Left lung (tissue), 10 donors: ENCODE measurements around the gene ANK2. TPM values are rescaled to one million over a fixed set of nuclear protein-coding genes. Genes with fewer than 3 reads are reported as not detected.

Source experiments
- ATAC-seq: fragments of 200-7000 bp; cut with Tn5 transposase; one replicate; pipeline ENCODE4 v1.9.1; 2020; ENCODE audit warnings: moderate library complexity
- DNase-seq, 4 donors: peaks; one replicate each; pipeline ENCODE4 v3.0.0-alpha.2; 2013 to 2020
- H3K27ac ChIP-seq, 2 donors: fragments of 200-600 bp; sonication (generic) in 1 of 2; one replicate each; pipeline versions ENCODE4 v1.5.0 to v1.8.0; 2020 to 2021
- H3K27me3 ChIP-seq, 2 donors: fragments of 200-600 bp; sonication (generic) in 1 of 2; one replicate each; pipeline versions ENCODE4 v1.5.0 to v1.8.0; 2020 to 2021
- H3K36me3 ChIP-seq, 2 donors: fragments of 200-600 bp; sonication (generic) in 1 of 2; one replicate each; pipeline versions ENCODE4 v1.5.0 to v1.8.0; 2020 to 2021
- H3K4me1 ChIP-seq, 2 donors: fragments of 200-600 bp; one replicate each; pipeline ENCODE4 v1.8.0; 2021
- H3K4me3 ChIP-seq, 2 donors: fragments of 200-600 bp; sonication (generic) in 1 of 2; one replicate each; pipeline versions ENCODE4 v1.5.0 to v1.8.0; 2020 to 2021; ENCODE audit warnings: mild to moderate bottlenecking in 1 of 2
- H3K9me3 ChIP-seq, 2 donors: fragments of 200-600 bp; sonication (generic) in 1 of 2; one replicate each; pipeline versions ENCODE4 v1.5.0 to v1.8.0; 2020 to 2021
- intact Hi-C, 2 donors: fragments of 100-400 bp; cut with DNase I; formaldehyde crosslinking; loops; one replicate each; pipeline versions ENCODE4 v1.11.2 to v1.14.2; 2022
- polyA plus RNA-seq, 6 donors: library from polyadenylated mRNA; unstranded; fragments of 120-200 nt; gene quantifications; one replicate each; pipeline ENCODE4 v1.2.1, GENCODE V29; 2013; ENCODE audit not compliant: insufficient read length in 6 of 6
- total RNA-seq, 2 donors: library from RNA; stranded (reverse); fragmentation: NEBNext Ultra II Directional; extraction: Animal tissue kit (Norgen Biotek cat#: 25700); gene quantifications; one replicate each; pipeline ENCODE4 v1.2.1, GENCODE V29; 2021
- TF ChIP-seq, protein P1 (sequence below), 2 donors: fragments of 200-600 bp; sonication (generic) in 1 of 2; IDR thresholded peaks; one replicate each; pipeline versions ENCODE4 v1.5.0 to v1.8.0; 2021; ENCODE audit warnings: antibody characterized with exemption in 2 of 2
- donor health status: DM: no; HTN: yes; CAD: no.
- donor health status: DM: no; HTN: no; CAD: no.

The ANK2 gene
- total and polyA plus RNA-seq, 8 donors, result 18.2 to 33.2 (median 28.8) TPM

DNA sequence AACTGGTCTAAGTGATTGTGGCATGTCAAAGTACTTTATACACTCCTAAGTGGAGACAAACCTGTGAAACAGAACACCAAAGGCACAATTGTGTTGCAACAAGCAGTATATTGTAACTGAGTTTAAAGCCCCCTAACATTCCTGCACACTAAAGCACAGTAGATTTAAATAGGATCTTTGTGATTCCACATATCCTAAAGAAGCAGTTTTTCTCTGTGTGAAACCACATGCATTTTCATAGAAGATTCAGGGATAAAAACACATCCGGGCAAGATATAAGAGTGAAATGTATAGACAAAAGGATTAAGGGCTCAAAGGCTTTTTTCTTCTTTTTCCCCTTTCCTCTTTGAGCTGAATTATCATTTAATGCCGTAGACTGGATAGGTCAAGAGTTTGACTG is 82.2 kb downstream of the ANK2 start:
- no peaks in the 10 kb centered on the region for H3K36me3 ChIP-seq
- no peaks in the 10 kb centered on the region for H3K4me1 ChIP-seq
- H3K9me3 ChIP-seq, result no peaks in the 10 kb centered on the region
- no peak for DNase-seq
- intact Hi-C loops, result no loop called here
- TF ChIP-seq, protein P1, sequence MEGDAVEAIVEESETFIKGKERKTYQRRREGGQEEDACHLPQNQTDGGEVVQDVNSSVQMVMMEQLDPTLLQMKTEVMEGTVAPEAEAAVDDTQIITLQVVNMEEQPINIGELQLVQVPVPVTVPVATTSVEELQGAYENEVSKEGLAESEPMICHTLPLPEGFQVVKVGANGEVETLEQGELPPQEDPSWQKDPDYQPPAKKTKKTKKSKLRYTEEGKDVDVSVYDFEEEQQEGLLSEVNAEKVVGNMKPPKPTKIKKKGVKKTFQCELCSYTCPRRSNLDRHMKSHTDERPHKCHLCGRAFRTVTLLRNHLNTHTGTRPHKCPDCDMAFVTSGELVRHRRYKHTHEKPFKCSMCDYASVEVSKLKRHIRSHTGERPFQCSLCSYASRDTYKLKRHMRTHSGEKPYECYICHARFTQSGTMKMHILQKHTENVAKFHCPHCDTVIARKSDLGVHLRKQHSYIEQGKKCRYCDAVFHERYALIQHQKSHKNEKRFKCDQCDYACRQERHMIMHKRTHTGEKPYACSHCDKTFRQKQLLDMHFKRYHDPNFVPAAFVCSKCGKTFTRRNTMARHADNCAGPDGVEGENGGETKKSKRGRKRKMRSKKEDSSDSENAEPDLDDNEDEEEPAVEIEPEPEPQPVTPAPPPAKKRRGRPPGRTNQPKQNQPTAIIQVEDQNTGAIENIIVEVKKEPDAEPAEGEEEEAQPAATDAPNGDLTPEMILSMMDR (IDR thresholded peaks at IDR 0.05), result no peak
- ATAC-seq, result no peak
- no peak overlapping the region for H3K4me3 ChIP-seq
- H3K27me3 ChIP-seq, result no peaks in the 10 kb centered on the region
- no peak overlapping the region for H3K27ac ChIP-seq

DNA sequence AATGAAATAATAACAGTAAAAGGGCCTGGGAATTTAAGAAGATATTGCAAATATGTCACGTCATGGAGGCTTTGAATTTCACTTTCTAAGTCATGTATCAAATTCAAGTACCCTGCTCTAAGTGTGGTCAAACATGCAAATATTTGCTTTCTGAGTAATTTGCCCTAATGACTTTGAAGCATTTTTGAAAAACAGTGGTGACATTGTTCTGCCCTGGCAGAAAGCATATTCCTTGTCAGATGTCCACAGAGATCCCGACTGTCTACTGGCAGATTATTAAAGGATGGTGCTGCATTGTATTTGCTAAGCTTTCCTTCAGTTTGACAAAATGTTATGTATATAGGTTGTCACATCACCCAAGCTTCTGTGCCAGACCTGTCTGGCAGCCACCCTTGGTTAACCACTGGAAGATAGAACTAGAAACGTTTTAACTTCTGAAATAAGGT is 92.5 kb downstream of the ANK2 start:
- Histone ChIP-seq H3K9me3 (no peaks in the 10 kb centered on the region), H3K4me3 (no peak overlapping the region), H3K36me3 (no peaks in the 10 kb centered on the region), H3K27me3 (no peaks in the 10 kb centered on the region), H3K27ac (no peak overlapping the region), H3K4me1 (peaks cover 0 to 8% of the 10 kb centered on the region in 2 donors)
- ATAC-seq (peak; percentile 89), DNase-seq (peak in 2 of 4 donors; percentile 19 to 48)
- intact Hi-C loops, result no loop called here
- TF ChIP-seq, protein P1 (IDR thresholded peaks at IDR 0.05), result no peak

DNA sequence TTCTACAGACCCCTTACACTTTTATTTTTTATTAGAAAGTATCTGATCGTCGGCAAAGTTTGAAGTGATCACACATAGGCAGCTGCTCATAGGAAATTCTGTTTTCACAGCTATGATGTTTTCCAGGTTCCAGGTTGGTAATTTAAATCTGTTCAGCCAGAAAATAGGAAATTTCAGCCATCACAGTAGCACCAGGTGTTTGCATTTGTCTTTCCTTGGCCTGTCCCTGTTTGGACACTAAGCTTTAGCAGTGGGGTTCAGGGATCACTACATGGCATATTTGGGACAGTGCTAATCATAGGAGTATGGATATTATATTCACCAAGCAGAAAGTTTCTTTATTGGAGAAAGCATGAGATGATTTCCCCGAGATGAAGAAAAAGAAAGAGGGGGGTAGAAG is 92.9 kb downstream of the ANK2 start:
- H3K36me3 ChIP-seq, result no peaks in the 10 kb centered on the region
- peaks cover 0 to 11% of the 10 kb centered on the region in 2 donors for H3K4me1 ChIP-seq
- TF ChIP-seq, protein P1 (IDR thresholded peaks at IDR 0.05), result no peak
- H3K4me3 ChIP-seq, result no peak overlapping the region
- no peaks in the 10 kb centered on the region for H3K9me3 ChIP-seq
- no peak overlapping the region for H3K27ac ChIP-seq
- no peaks in the 10 kb centered on the region for H3K27me3 ChIP-seq
- intact Hi-C loops, result no loop called here
- ATAC-seq, result no peak
- DNase-seq, result no peak

DNA sequence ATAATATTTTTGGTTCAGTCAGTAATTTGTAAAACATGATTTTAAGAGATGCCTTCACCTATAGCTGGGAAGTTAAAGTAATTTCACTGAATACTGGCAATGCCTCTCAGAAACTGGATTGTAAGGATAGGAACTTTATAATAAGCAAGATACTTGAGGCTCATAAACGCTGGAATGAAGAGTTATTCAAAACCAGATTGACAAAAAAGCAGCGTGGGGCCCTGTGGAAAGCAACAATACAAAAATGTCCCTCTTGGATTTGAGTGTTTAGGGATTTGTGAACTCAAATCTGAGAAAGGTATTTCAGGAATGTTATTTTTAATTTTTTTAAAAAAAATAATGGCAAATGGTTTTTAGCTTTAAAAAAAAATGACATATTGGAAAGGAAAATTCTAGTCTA is 94.6 kb downstream of the ANK2 start:
- TF ChIP-seq, protein P1 (IDR thresholded peaks at IDR 0.05), result no peak
- no peak for DNase-seq

DNA sequence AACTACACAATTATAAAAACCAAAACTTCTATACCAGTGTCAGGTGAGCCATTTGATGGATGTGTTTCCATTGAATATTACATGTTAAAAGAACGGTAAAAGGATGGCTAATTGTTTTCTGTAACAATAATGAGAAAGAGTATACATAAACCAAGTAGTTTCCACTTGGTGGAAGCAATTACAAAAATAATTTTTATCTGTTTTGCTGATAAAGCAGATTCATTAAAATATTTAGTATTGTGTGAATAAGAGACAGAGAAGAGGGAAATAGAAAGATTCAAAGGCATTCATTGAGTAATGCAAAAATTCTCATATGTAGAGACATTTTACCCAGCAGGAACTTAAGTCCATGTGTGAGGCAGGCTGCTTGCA is 95.7 kb downstream of the ANK2 start:
- Histone ChIP-seq H3K4me3 (no peak overlapping the region), H3K4me1 (peaks cover 0 to 11% of the 10 kb centered on the region in 2 donors), H3K9me3 (no peaks in the 10 kb centered on the region), H3K27me3 (no peaks in the 10 kb centered on the region), H3K27ac (no peak overlapping the region), H3K36me3 (no peaks in the 10 kb centered on the region)
- DNase-seq, result no peak
- TF ChIP-seq, protein P1 (IDR thresholded peaks at IDR 0.05), result no peak
- intact Hi-C loops, result no loop called here
- no peak for ATAC-seq

More for the DNA sequence above, 94.6 kb downstream of the ANK2 start:
- H3K27ac ChIP-seq, result no peak overlapping the region
- no peaks in the 10 kb centered on the region for H3K36me3 ChIP-seq
- ATAC-seq, result no peak
- H3K9me3 ChIP-seq, result no peaks in the 10 kb centered on the region
- intact Hi-C loops, result no loop called here
- no peak overlapping the region for H3K4me3 ChIP-seq
- H3K27me3 ChIP-seq, result no peaks in the 10 kb centered on the region
- H3K4me1 ChIP-seq, result peaks cover 0 to 11% of the 10 kb centered on the region in 2 donors
